Measurements from ENCODE around the gene PHACTR3. TPM values are rescaled to one million over a fixed set of nuclear protein-coding genes. Genes with fewer than 3 reads are reported as not detected.

The PHACTR3 gene
- total RNA-seq, 4 donors from 2014 or later, result 0.26 to 3.2 (median 0.57) TPM

DNA sequence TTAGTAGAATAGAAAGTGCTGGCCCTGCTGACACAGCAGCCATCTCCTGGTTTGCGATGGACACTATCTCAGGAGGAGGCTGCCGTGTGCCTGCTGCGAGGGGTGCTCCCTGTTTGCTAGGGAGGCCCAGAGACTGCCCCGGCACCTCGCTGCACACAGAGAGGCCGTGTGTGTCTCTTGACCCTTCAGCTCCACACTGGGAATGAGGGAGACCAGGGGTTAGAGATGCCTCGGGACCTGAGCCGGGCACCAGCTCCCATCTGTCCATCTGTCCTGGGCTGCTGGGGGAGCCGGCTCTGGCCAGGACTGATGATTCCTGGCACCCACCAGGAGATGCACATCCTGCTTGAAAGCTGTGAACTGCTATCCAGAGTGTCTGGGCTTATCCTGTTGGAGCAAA is 18.2 kb downstream of the PHACTR3 start:
- intact Hi-C loops (cut with DNase I; ENCODE audit: low total_unique reads), result no loop called here
- H3K36me3 ChIP-seq, result no peaks in the 10 kb centered on the region
- TF ChIP-seq POLR2A (IDR thresholded peaks at IDR 0.05), result no peak
- TF ChIP-seq, protein P1, sequence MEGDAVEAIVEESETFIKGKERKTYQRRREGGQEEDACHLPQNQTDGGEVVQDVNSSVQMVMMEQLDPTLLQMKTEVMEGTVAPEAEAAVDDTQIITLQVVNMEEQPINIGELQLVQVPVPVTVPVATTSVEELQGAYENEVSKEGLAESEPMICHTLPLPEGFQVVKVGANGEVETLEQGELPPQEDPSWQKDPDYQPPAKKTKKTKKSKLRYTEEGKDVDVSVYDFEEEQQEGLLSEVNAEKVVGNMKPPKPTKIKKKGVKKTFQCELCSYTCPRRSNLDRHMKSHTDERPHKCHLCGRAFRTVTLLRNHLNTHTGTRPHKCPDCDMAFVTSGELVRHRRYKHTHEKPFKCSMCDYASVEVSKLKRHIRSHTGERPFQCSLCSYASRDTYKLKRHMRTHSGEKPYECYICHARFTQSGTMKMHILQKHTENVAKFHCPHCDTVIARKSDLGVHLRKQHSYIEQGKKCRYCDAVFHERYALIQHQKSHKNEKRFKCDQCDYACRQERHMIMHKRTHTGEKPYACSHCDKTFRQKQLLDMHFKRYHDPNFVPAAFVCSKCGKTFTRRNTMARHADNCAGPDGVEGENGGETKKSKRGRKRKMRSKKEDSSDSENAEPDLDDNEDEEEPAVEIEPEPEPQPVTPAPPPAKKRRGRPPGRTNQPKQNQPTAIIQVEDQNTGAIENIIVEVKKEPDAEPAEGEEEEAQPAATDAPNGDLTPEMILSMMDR (IDR thresholded peaks at IDR 0.05), result no peak
- H3K4me1 ChIP-seq, result no peaks in the 10 kb centered on the region
- no peak overlapping the region for H3K27ac ChIP-seq
- H3K27me3 ChIP-seq, result no peaks in the 10 kb centered on the region
- H3K4me3 ChIP-seq, result no peak overlapping the region
- DNase-seq, result no peak
- no peaks in the 10 kb centered on the region for H3K9me3 ChIP-seq

DNA sequence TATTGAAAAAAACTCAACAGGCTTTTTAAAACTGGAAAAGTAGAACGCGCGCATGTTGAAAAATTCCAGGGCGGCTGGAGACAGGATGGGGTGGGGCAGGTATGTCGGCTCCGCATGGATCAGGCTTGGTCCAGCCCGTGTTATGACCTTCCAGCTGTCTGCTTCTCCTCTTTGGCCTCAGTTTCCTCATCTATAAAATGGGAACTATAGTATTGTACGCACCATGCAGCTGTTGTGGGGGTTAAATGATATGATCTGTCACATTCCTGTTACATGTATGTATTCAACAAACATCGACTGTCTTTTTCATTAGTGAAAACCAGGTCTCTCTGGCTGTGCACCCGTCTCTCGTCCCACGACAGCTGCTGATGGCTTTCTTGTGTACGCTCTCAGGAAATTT is 18.8 kb downstream of the PHACTR3 start:
- Histone ChIP-seq H3K4me3 (no peak overlapping the region), H3K36me3 (no peaks in the 10 kb centered on the region), H3K27ac (no peak overlapping the region), H3K9me3 (no peaks in the 10 kb centered on the region), H3K4me1 (no peaks in the 10 kb centered on the region), H3K27me3 (no peaks in the 10 kb centered on the region)
- intact Hi-C loops (cut with DNase I; ENCODE audit: low total_unique reads), result no loop called here
- no peak for DNase-seq
- TF ChIP-seq POLR2A (IDR thresholded peaks at IDR 0.05), result no peak
- TF ChIP-seq, protein P1 (IDR thresholded peaks at IDR 0.05), result no peak

DNA sequence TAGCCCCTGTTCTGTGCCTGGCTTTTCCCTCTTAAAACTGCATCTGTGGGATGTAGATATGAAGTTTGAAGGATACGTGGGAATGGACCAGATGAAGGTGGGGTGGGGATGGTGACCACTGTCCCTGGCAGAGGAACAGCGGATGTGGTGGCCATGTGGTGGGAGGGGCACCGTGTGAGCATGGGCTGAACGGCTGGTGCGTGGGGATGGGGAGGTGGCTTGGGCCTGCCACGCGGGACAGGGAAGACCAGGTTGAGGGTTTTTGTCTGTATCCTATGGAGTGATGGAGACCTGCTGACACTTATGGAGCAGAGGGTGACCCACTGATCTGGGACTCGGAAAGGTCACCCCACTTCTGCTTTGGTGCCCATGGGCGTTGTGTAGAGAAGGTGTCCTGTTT is 19.2 kb downstream of the PHACTR3 start:
- Histone ChIP-seq H3K4me1 (no peaks in the 10 kb centered on the region), H3K27me3 (no peaks in the 10 kb centered on the region), H3K27ac (no peak overlapping the region), H3K4me3 (no peak overlapping the region), H3K36me3 (no peaks in the 10 kb centered on the region), H3K9me3 (no peaks in the 10 kb centered on the region)
- no peak for DNase-seq
- TF ChIP-seq, protein P1 (IDR thresholded peaks at IDR 0.05), result no peak
- TF ChIP-seq POLR2A (IDR thresholded peaks at IDR 0.05), result no peak
- intact Hi-C loops (cut with DNase I; ENCODE audit: low total_unique reads), result no loop called here

DNA sequence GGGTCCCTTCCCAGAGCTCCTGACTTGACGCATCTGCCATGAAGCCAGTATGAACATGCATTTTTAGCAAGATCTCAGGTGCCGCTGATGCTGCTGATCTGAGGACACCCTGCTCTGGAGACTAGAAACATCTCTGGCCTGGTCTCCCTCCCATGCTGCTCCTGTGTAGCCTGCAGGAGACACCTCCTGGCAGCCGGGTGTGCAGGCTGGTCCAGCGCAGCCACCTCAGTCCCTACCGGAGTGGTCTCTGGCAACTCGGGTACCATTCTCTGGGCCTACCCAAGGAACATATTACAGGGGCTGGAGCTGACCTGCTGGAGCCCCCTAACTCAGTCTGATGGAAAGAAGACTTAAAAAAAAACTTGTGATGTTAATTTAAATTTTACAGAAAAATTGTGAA is 20.1 kb downstream of the PHACTR3 start:
- TF ChIP-seq, protein P1 (IDR thresholded peaks at IDR 0.05), result no peak
- TF ChIP-seq POLR2A (IDR thresholded peaks at IDR 0.05), result no peak
- H3K27me3 ChIP-seq, result no peaks in the 10 kb centered on the region
- no peak for DNase-seq

DNA sequence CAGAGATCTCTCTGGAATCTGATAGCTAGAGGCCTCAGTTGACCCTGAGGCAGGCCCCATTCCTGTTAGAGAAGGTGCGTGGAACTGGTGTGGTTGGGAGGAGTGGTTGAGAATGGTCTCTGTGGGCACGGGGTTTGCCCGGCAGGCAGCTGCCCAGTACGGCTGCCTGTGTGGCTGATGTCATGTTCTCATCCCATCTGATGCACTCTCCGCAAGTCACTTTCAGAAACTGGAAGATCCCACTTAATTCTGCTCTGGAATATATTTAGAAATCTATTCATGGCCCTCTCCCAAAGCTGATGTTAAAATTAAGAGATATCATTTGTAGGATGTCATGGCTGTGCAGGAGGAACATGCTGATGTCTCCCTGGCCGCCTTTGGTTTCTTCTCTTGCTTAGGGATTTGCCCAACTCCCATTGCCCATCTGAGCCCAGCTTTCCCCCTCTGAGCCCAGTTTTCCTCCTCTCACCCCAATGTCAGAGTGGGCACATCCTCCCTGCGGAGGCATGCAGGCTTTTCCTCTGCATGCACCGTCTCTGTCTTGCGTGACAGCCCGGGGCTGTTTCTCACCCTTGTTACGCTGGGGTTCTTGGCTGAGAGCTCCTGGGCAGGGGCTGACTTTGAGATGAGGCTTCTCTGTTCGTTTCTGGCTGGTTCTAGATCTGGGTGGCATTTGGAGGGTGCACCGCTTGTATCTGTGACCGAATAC is 21.0 kb downstream of the PHACTR3 start:
- no peak for DNase-seq
- intact Hi-C loops (cut with DNase I; ENCODE audit: low total_unique reads), result no loop called here
- TF ChIP-seq, protein P1 (IDR thresholded peaks at IDR 0.05), result no peak
- TF ChIP-seq POLR2A (IDR thresholded peaks at IDR 0.05), result no peak

More for the DNA sequence above, 20.1 kb downstream of the PHACTR3 start:
- H3K9me3 ChIP-seq, result no peaks in the 10 kb centered on the region
- H3K27ac ChIP-seq, result no peak overlapping the region
- H3K36me3 ChIP-seq, result no peaks in the 10 kb centered on the region
- no peaks in the 10 kb centered on the region for H3K4me1 ChIP-seq
- intact Hi-C loops (cut with DNase I; ENCODE audit: low total_unique reads), result no loop called here
- H3K4me3 ChIP-seq, result no peak overlapping the region

More for the DNA sequence above, 21.0 kb downstream of the PHACTR3 start:
- Histone ChIP-seq H3K4me1 (no peaks in the 10 kb centered on the region), H3K4me3 (no peak overlapping the region), H3K9me3 (no peaks in the 10 kb centered on the region), H3K36me3 (no peaks in the 10 kb centered on the region), H3K27ac (no peak overlapping the region), H3K27me3 (no peaks in the 10 kb centered on the region)
